ENCODE results near the gene NOS1AP.

The NOS1AP gene

DNA sequence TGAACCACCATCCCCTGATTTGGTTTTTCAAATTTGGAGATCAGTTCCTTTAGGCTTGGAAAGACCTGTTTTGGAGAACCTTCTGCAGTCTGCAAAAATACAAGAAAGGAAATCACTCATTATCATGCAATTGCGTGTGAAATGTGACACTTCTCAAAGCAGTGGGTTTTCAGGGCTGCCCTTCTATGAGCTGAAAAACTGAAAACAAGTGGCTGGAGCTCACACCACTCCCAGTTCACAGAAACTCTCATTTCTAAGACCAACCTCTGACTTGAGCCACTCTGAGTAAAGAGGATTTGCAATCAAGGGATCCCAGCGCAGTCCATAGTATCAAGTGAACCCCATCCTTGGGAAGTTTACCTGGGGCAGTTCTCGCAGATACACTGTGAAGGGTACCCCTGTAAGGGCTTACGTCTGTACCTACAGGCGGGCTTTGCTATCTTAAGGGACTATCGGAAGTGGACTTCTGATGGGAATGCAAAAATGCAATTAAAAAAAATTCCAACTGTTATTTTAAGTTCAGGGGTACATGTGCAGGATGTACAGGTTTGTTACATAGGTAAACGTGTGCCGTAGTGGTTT is 329.6 kb downstream of the NOS1AP start:
- Histone ChIP-seq H3K9me2 (replicated peaks; ENCODE audit: low read depth, low read length) (no peaks in the 10 kb centered on the region), H3K4me1 (ENCODE audit: insufficient read depth, low read length, poor library complexity, severe bottlenecking) (no peaks in the 10 kb centered on the region), H2AFZ (ENCODE audit: low read length) (peak overlapping the region; percentile 25; the same call in 1 of the 2 replicates), H3K9me3 (ENCODE audit: insufficient read depth, low read depth, low read length) (no peaks in the 10 kb centered on the region), H3K27me3 (ENCODE audit: insufficient read depth, low read length, poor library complexity, severe bottlenecking) (no peaks in the 10 kb centered on the region), H3F3A (ENCODE audit: low read depth) (no peaks in the 10 kb centered on the region), H3K9ac (ENCODE audit: low read depth, low read length, poor library complexity, severe bottlenecking) (no peak overlapping the region), H3K4me2 (ENCODE audit: low read depth, low read length, poor library complexity, severe bottlenecking) (no peak overlapping the region), H4K20me1 (ENCODE audit: insufficient read depth, low read length, poor library complexity, severe bottlenecking) (no peaks in the 10 kb centered on the region), H3K79me2 (ENCODE audit: insufficient read depth, low read length) (no peaks in the 10 kb centered on the region), H3K4me3 (ENCODE audit: low read length, poor library complexity, severe bottlenecking) (no peak overlapping the region), H3K36me3 (ENCODE audit: insufficient read depth, low read length) (no peaks in the 10 kb centered on the region)
- no peak for TF ChIP-seq EZH2phosphoT487 (IDR thresholded peaks at IDR 0.05; ENCODE audit: borderline replicate concordance)
- TF ChIP-seq, protein P1, sequence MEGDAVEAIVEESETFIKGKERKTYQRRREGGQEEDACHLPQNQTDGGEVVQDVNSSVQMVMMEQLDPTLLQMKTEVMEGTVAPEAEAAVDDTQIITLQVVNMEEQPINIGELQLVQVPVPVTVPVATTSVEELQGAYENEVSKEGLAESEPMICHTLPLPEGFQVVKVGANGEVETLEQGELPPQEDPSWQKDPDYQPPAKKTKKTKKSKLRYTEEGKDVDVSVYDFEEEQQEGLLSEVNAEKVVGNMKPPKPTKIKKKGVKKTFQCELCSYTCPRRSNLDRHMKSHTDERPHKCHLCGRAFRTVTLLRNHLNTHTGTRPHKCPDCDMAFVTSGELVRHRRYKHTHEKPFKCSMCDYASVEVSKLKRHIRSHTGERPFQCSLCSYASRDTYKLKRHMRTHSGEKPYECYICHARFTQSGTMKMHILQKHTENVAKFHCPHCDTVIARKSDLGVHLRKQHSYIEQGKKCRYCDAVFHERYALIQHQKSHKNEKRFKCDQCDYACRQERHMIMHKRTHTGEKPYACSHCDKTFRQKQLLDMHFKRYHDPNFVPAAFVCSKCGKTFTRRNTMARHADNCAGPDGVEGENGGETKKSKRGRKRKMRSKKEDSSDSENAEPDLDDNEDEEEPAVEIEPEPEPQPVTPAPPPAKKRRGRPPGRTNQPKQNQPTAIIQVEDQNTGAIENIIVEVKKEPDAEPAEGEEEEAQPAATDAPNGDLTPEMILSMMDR (conservative IDR thresholded peaks at IDR 0.05; ENCODE audit: low read length): no peak

DNA sequence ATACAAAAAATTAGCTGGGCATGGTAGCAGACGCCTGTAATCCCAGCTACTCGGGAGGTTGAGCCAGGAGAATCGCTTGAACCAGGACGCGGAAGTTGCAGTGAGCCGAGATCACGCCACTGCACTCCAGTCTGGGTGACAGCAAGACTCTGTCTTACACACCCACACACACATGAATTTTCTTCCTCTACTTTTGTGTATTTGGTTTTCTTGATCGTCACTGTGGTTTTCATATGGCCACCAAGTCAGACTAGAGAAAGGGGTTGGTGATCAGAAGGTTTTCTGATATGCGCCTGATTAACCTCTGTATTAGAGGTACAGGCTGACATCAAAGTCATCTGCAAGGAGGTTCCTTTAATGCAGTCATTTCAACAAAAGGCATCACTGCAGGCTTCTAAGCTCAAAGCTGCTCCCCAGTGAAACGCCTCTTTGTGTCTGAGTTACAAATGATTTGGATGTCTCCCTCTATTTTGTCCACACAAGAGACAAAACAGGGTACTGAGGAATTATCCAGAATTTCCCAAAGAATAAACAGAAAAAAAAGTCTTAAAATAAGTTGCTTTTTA is 331.4 kb downstream of the NOS1AP start:
- H4K20me1 ChIP-seq (ENCODE audit: insufficient read depth, low read length, poor library complexity, severe bottlenecking): no peaks in the 10 kb centered on the region
- H3K79me2 ChIP-seq (ENCODE audit: insufficient read depth, low read length): no peaks in the 10 kb centered on the region
- no peak overlapping the region for H3K9ac ChIP-seq (ENCODE audit: low read depth, low read length, poor library complexity, severe bottlenecking)
- H3K9me2 ChIP-seq (replicated peaks; ENCODE audit: low read depth, low read length): no peaks in the 10 kb centered on the region
- TF ChIP-seq EZH2phosphoT487 (IDR thresholded peaks at IDR 0.05; ENCODE audit: borderline replicate concordance): no peak
- TF ChIP-seq, protein P1 (conservative IDR thresholded peaks at IDR 0.05; ENCODE audit: low read length): no peak
- H3K4me2 ChIP-seq (ENCODE audit: low read depth, low read length, poor library complexity, severe bottlenecking): no peak overlapping the region
- H3K4me3 ChIP-seq (ENCODE audit: low read length, poor library complexity, severe bottlenecking): no peak overlapping the region
- H3K4me1 ChIP-seq (ENCODE audit: insufficient read depth, low read length, poor library complexity, severe bottlenecking): no peaks in the 10 kb centered on the region
- H2AFZ ChIP-seq (ENCODE audit: low read length): no peak overlapping the region
- no peaks in the 10 kb centered on the region for H3K9me3 ChIP-seq (ENCODE audit: insufficient read depth, low read depth, low read length)
- no peaks in the 10 kb centered on the region for H3F3A ChIP-seq (ENCODE audit: low read depth)
- H3K36me3 ChIP-seq (ENCODE audit: insufficient read depth, low read length): no peaks in the 10 kb centered on the region
- H3K27me3 ChIP-seq (ENCODE audit: insufficient read depth, low read length, poor library complexity, severe bottlenecking): no peaks in the 10 kb centered on the region

DNA sequence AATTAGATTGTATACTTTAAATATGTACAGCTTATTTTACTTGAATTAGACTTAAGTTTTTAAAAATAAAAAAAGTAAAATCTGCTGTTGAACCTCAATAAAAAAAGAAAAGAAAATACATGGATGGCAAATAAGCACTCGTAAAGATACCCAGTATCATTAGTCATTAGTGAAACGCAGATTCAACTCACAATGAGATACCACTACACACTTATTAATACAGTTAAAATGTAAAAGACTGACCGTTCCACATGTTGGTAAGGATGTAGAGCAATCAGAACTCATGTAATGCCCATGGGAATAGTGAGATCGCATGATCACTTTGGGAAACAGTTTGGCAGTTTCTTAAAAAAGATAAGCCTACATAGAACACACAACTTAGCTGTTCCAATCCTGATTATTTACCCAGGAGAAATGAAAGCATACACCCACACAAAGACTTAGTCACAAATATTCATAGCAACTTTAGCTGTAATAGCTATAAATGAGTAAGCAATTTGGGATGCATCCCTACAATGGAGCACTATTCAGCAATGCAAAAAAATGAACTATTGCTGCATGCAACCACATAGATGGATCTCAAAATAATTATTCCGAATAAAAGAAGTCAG is 335.2 kb downstream of the NOS1AP start:
- Histone ChIP-seq H3F3A (ENCODE audit: low read depth) (no peaks in the 10 kb centered on the region), H3K4me2 (ENCODE audit: low read depth, low read length, poor library complexity, severe bottlenecking) (no peak overlapping the region), H2AFZ (ENCODE audit: low read length) (no peak overlapping the region), H3K36me3 (ENCODE audit: insufficient read depth, low read length) (no peaks in the 10 kb centered on the region), H3K79me2 (ENCODE audit: insufficient read depth, low read length) (no peaks in the 10 kb centered on the region), H4K20me1 (ENCODE audit: insufficient read depth, low read length, poor library complexity, severe bottlenecking) (no peaks in the 10 kb centered on the region), H3K9me3 (ENCODE audit: insufficient read depth, low read depth, low read length) (no peaks in the 10 kb centered on the region), H3K9me2 (replicated peaks; ENCODE audit: low read depth, low read length) (no peaks in the 10 kb centered on the region), H3K4me1 (ENCODE audit: insufficient read depth, low read length, poor library complexity, severe bottlenecking) (peaks cover 8% of the 10 kb centered on the region), H3K4me3 (ENCODE audit: low read length, poor library complexity, severe bottlenecking) (no peak overlapping the region), H3K9ac (ENCODE audit: low read depth, low read length, poor library complexity, severe bottlenecking) (no peak overlapping the region), H3K27me3 (ENCODE audit: insufficient read depth, low read length, poor library complexity, severe bottlenecking) (no peaks in the 10 kb centered on the region)
- TF ChIP-seq, protein P1 (conservative IDR thresholded peaks at IDR 0.05; ENCODE audit: low read length): no peak
- no peak for TF ChIP-seq EZH2phosphoT487 (IDR thresholded peaks at IDR 0.05; ENCODE audit: borderline replicate concordance)
